Hepatocyte (in vitro differentiated cells): Measurements from ENCODE around the gene TLR8. TPM values are rescaled to one million over a fixed set of nuclear protein-coding genes. Genes with fewer than 3 reads are reported as not detected.
A peak's percentile ranks its signal among the peaks of the same experiment; 100 is the strongest.

Experiments
- DNase-seq: peaks from one replicate; pipeline ENCODE4 v3.0.0-alpha.2; 2016; ENCODE audit warnings: low spot score
- H2AFZ ChIP-seq: fragments of 200-600 bp; sonication (generic); 2 replicates; pipeline ENCODE4 v1.6.0; 2016; ENCODE audit warnings: antibody characterized with exemption, mild to moderate bottlenecking
- H3K27ac ChIP-seq: fragments of 200-600 bp; sonication (generic); 2 replicates; pipeline ENCODE4 v1.5.1; 2016; ENCODE audit warnings: mild to moderate bottlenecking
- H3K27me3 ChIP-seq: fragments of 200-600 bp; sonication (generic); 2 replicates; pipeline ENCODE4 v1.6.1; 2016
- H3K36me3 ChIP-seq: fragments of 200-600 bp; sonication (generic); replicated peaks from 2 replicates; pipeline ENCODE4 v1.5.1; 2016; ENCODE audit warnings: low read depth; ENCODE audit not compliant: insufficient read depth
- H3K4me1 ChIP-seq: fragments of 200-600 bp; sonication (generic); 2 replicates; pipeline ENCODE4 v1.5.1; 2016; ENCODE audit warnings: mild to moderate bottlenecking, moderate library complexity; ENCODE audit not compliant: insufficient read depth
- H3K4me2 ChIP-seq: fragments of 200-600 bp; sonication (generic); 2 replicates; pipeline ENCODE4 v1.6.0; 2016
- H3K4me3 ChIP-seq: fragments of 200-600 bp; sonication (generic); 2 replicates; pipeline ENCODE4 v1.5.1; 2016; ENCODE audit warnings: mild to moderate bottlenecking
- H3K79me2 ChIP-seq: fragments of 200-600 bp; sonication (generic); 2 replicates; pipeline ENCODE4 v1.6.0; 2017; ENCODE audit warnings: mild to moderate bottlenecking
- H3K9me2 ChIP-seq: fragments of 200-600 bp; sonication (generic); replicated peaks from 2 replicates; pipeline ENCODE4 v1.6.0; 2017; ENCODE audit warnings: mild to moderate bottlenecking; ENCODE audit not compliant: insufficient read depth
- H3K9me3 ChIP-seq: fragments of 200-600 bp; sonication (generic); 2 replicates; pipeline ENCODE4 v1.5.1; 2016; ENCODE audit warnings: low read depth, mild to moderate bottlenecking
- H4K20me1 ChIP-seq: fragments of 200-600 bp; sonication (generic); 2 replicates; pipeline ENCODE4 v1.6.0; 2016; ENCODE audit warnings: mild to moderate bottlenecking; ENCODE audit not compliant: insufficient read depth, poor library complexity, severe bottlenecking
- EZH2 ChIP-seq: fragments of 200-600 bp; sonication (generic); IDR thresholded peaks from 2 replicates; pipeline ENCODE4 v1.6.1; 2016; ENCODE audit warnings: antibody characterized with exemption, mild to moderate bottlenecking, borderline replicate concordance
- EZH2phosphoT487 ChIP-seq: fragments of 200-600 bp; sonication (generic); IDR thresholded peaks from one replicate; pipeline ENCODE4 v1.6.1; 2018; ENCODE audit warnings: antibody characterized with exemption, mild to moderate bottlenecking, low read depth, moderate library complexity; ENCODE audit not compliant: unreplicated experiment, severe bottlenecking
- WGBS: methylation state at CpG from one replicate; pipeline ENCODE4 v1.1.6; 2016; ENCODE audit warnings: low lambda C conversion rate; ENCODE audit errors: missing lambda C conversion rate; 5-methylcytosine and 5-hydroxymethylcytosine counted together
- polyA plus RNA-seq: library from polyadenylated mRNA; unstranded; fragments of >200 nt; fragmentation: Nextera tagmentation; extraction: Ambion mirVana; gene quantifications from 2 replicates; pipeline ENCODE4 v1.2.1, GENCODE V29; 2016
- total RNA-seq: library from RNA; depleted of rRNA; stranded (reverse); fragments of >200 nt; gene quantifications from 2 replicates; pipeline ENCODE4 v1.2.3, GENCODE V29; 2014
- TF ChIP-seq, protein P1 (sequence below): fragments of 200-600 bp; sonication (generic); IDR thresholded peaks from 2 replicates; pipeline ENCODE4 v1.5.1; 2016; ENCODE audit warnings: antibody characterized with exemption, mild to moderate bottlenecking; ENCODE audit not compliant: poor library complexity

Gene TLR8
- total and polyA plus RNA-seq, 2 experiments from 2014 or later: 0.07 TPM; not detected in 1

DNA sequence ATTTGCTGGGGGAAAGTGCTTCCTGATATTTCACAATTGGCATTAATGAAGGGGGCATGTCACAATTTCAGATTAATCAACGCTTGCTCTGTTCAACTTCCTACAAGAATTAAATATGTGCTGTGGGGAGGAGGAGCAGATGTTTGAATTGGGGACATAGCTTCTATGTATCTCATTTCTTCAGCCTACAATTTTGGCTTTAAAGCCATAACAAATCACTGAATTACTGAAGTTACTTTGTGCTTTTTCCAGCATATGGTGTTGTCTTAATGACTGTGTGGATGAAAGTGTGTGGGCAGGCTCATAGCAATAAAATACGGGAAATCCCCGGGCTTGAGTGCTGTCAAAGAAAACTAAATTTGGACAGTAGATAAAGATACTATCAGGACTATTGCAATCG is 38.7 kb upstream of the TLR8 start:
- Histone ChIP-seq H3K27ac (no peak overlapping the region), H3K4me2 (no peak overlapping the region), H3K27me3 (no peaks in the 10 kb centered on the region), H3K9me3 (no peaks in the 10 kb centered on the region), H3K9me2 (no peaks in the 10 kb centered on the region), H3K4me3 (no peak overlapping the region), H3K79me2 (no peaks in the 10 kb centered on the region), H4K20me1 (no peaks in the 10 kb centered on the region), H3K36me3 (no peaks in the 10 kb centered on the region), H3K4me1 (no peaks in the 10 kb centered on the region), H2AFZ (no peak overlapping the region)
- no peak for DNase-seq
- whole genome bisulfite sequencing: 68% methylated on average over 4 of the region's 4 CpGs
- TF ChIP-seq EZH2phosphoT487 (no peak), EZH2 (no peak)
- TF ChIP-seq, protein P1, sequence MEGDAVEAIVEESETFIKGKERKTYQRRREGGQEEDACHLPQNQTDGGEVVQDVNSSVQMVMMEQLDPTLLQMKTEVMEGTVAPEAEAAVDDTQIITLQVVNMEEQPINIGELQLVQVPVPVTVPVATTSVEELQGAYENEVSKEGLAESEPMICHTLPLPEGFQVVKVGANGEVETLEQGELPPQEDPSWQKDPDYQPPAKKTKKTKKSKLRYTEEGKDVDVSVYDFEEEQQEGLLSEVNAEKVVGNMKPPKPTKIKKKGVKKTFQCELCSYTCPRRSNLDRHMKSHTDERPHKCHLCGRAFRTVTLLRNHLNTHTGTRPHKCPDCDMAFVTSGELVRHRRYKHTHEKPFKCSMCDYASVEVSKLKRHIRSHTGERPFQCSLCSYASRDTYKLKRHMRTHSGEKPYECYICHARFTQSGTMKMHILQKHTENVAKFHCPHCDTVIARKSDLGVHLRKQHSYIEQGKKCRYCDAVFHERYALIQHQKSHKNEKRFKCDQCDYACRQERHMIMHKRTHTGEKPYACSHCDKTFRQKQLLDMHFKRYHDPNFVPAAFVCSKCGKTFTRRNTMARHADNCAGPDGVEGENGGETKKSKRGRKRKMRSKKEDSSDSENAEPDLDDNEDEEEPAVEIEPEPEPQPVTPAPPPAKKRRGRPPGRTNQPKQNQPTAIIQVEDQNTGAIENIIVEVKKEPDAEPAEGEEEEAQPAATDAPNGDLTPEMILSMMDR: no peak

DNA sequence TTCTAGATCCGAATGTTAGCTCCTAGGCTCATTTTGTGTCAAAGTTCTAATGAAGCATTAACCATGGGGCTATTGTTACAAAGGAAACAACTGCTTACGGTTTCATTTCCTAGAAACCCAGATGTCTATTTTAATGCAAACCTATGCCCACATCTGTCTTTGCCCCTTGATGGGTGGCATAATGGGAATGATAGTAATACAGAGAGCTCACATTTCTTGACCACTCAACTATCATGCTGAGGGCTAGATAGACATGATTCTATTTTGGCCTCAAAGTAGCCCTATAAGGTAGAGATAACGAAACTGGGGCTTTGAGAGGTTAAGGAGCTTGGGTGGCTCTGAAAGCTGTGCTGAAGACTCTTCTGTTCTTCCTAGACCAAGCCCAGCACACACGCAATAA is 37.7 kb upstream of the TLR8 start:
- no peak overlapping the region for H3K4me2 ChIP-seq
- no peaks in the 10 kb centered on the region for H3K4me1 ChIP-seq
- no peaks in the 10 kb centered on the region for H3K9me3 ChIP-seq
- H3K9me2 ChIP-seq: no peaks in the 10 kb centered on the region
- no peak for DNase-seq
- no peaks in the 10 kb centered on the region for H3K79me2 ChIP-seq
- H3K36me3 ChIP-seq: no peaks in the 10 kb centered on the region
- H2AFZ ChIP-seq: no peak overlapping the region
- 84% methylated on average over 4 of the region's 4 CpGs for WGBS
- H3K27ac ChIP-seq: no peak overlapping the region
- H4K20me1 ChIP-seq: no peaks in the 10 kb centered on the region
- no peaks in the 10 kb centered on the region for H3K27me3 ChIP-seq
- H3K4me3 ChIP-seq: no peak overlapping the region
- TF ChIP-seq EZH2 (no peak), EZH2phosphoT487 (no peak)
- TF ChIP-seq, protein P1: no peak

- DNase-seq: no peak
- no peaks in the 10 kb centered on the region for H3K36me3 ChIP-seq
- no peaks in the 10 kb centered on the region for H3K79me2 ChIP-seq
- TF ChIP-seq, protein P1: no peak
- TF ChIP-seq EZH2 (no peak), EZH2phosphoT487 (no peak)
- no peaks in the 10 kb centered on the region for H4K20me1 ChIP-seq
- no peak overlapping the region for H3K4me3 ChIP-seq
- no peaks in the 10 kb centered on the region for H3K27me3 ChIP-seq
- no peaks in the 10 kb centered on the region for H3K9me3 ChIP-seq
- H3K27ac ChIP-seq: peak overlapping the region; percentile 23
- WGBS: 56% methylated on average over 6 of the region's 6 CpGs
- no peaks in the 10 kb centered on the region for H3K9me2 ChIP-seq
- no peak overlapping the region for H3K4me2 ChIP-seq
- H2AFZ ChIP-seq: no peak overlapping the region
- H3K4me1 ChIP-seq: no peaks in the 10 kb centered on the region
These were observed 35.2 kb upstream of the TLR8 start for GRCh38 chrX:12871257-12871656.

GRCh38 chrX:12872741-12873140 is 33.7 kb upstream of the TLR8 start:
- Histone ChIP-seq H3K4me2 (no peak overlapping the region), H3K27me3 (no peaks in the 10 kb centered on the region)

More at GRCh38 chrX:12872741-12873140, 33.7 kb upstream of the TLR8 start:
- no peaks in the 10 kb centered on the region for H3K36me3 ChIP-seq
- H3K27ac ChIP-seq: no peak overlapping the region
- whole genome bisulfite sequencing: 82% methylated on average over 4 of the region's 4 CpGs
- H2AFZ ChIP-seq: no peak overlapping the region
- H3K4me1 ChIP-seq: no peaks in the 10 kb centered on the region
- H3K79me2 ChIP-seq: no peaks in the 10 kb centered on the region
- TF ChIP-seq EZH2phosphoT487: no peak
- TF ChIP-seq, protein P1: no peak
- TF ChIP-seq EZH2: no peak
- DNase-seq: no peak
- no peaks in the 10 kb centered on the region for H3K9me2 ChIP-seq
- H3K4me3 ChIP-seq: no peak overlapping the region
- H3K9me3 ChIP-seq: no peaks in the 10 kb centered on the region
- H4K20me1 ChIP-seq: no peaks in the 10 kb centered on the region
